ENCODE data around the gene FANCC. TPM values are rescaled to one million over a fixed set of nuclear protein-coding genes. Genes with fewer than 3 reads are reported as not detected.

FANCC gene
- total and polyA plus RNA-seq, 4 donors, result 8.3 to 32.4 (median 11.5) TPM

GRCh38 chr9:95182854-95183563, 134.5 kb downstream of the FANCC start (continued):
- TF ChIP-seq, protein P1, sequence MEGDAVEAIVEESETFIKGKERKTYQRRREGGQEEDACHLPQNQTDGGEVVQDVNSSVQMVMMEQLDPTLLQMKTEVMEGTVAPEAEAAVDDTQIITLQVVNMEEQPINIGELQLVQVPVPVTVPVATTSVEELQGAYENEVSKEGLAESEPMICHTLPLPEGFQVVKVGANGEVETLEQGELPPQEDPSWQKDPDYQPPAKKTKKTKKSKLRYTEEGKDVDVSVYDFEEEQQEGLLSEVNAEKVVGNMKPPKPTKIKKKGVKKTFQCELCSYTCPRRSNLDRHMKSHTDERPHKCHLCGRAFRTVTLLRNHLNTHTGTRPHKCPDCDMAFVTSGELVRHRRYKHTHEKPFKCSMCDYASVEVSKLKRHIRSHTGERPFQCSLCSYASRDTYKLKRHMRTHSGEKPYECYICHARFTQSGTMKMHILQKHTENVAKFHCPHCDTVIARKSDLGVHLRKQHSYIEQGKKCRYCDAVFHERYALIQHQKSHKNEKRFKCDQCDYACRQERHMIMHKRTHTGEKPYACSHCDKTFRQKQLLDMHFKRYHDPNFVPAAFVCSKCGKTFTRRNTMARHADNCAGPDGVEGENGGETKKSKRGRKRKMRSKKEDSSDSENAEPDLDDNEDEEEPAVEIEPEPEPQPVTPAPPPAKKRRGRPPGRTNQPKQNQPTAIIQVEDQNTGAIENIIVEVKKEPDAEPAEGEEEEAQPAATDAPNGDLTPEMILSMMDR (IDR thresholded peaks at IDR 0.05; ENCODE audit: low read depth, low read length, missing input control), result no peak
- TF ChIP-seq, protein P2, sequence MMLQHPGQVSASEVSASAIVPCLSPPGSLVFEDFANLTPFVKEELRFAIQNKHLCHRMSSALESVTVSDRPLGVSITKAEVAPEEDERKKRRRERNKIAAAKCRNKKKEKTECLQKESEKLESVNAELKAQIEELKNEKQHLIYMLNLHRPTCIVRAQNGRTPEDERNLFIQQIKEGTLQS (IDR thresholded peaks at IDR 0.05), result no peak
- TF ChIP-seq MAX (IDR thresholded peaks at IDR 0.05) (no peak), GABPA (IDR thresholded peaks at IDR 0.05 in 1 of 2, conservative IDR thresholded peaks at IDR 0.05 in 1 of 2) (no peak)

- no peaks in the 10 kb centered on the region for H3K27me3 ChIP-seq (ENCODE audit: control insufficient read depth in 4 of 4, insufficient read depth in 4 of 4, low read length in 3 of 4)
- 90% methylated on average over 4 of the region's 4 CpGs for WGBS
- no peak overlapping the region for H3K27ac ChIP-seq (ENCODE audit: low read depth in 1 of 2, low read length in 2 of 2)
- no peak overlapping the region for H3K9ac ChIP-seq (ENCODE audit: low read depth in 1 of 2, low read length in 2 of 2)
- H3K36me3 ChIP-seq (ENCODE audit: control insufficient read depth in 4 of 4, insufficient read depth in 3 of 4, low read depth in 1 of 4, low read length in 3 of 4), result peaks cover 0 to 1% (median 0%) of the 10 kb centered on the region in 4 donors
- H3K4me1 ChIP-seq (ENCODE audit: control insufficient read depth in 4 of 4, insufficient read depth in 4 of 4, low read length in 3 of 4), result no peaks in the 10 kb centered on the region
- H3K9me3 ChIP-seq (ENCODE audit: control insufficient read depth in 4 of 4, low read length in 3 of 4), result no peaks in the 10 kb centered on the region
- TF ChIP-seq HNF4G (IDR thresholded peaks at IDR 0.05) (no peak), SP1 (IDR thresholded peaks at IDR 0.05) (no peak), JUND (IDR thresholded peaks at IDR 0.05) (no peak), NR2F2 (IDR thresholded peaks at IDR 0.05) (no peak), GABPA (IDR thresholded peaks at IDR 0.05 in 1 of 2, conservative IDR thresholded peaks at IDR 0.05 in 1 of 2) (no peak), RXRA (IDR thresholded peaks at IDR 0.05) (no peak), YY1 (IDR thresholded peaks at IDR 0.05) (no peak), ZBTB33 (IDR thresholded peaks at IDR 0.05) (no peak), REST (IDR thresholded peaks at IDR 0.05) (no peak), EGR1 (IDR thresholded peaks at IDR 0.05; ENCODE audit: low read depth in 2 of 2) (no peak), FOXA2 (IDR thresholded peaks at IDR 0.05) (no peak), FOXA1 (IDR thresholded peaks at IDR 0.05) (no peak), MAX (IDR thresholded peaks at IDR 0.05) (no peak), HNF4A (conservative IDR thresholded peaks at IDR 0.05) (no peak), TAF1 (conservative IDR thresholded peaks at IDR 0.05) (no peak), RAD21 (IDR thresholded peaks at IDR 0.05) (no peak)
- TF ChIP-seq, protein P1 (IDR thresholded peaks at IDR 0.05; ENCODE audit: low read depth, low read length, missing input control), result no peak
- TF ChIP-seq, protein P2 (IDR thresholded peaks at IDR 0.05), result no peak
- H3K4me3 ChIP-seq (ENCODE audit: low read depth in 1 of 3, low read length in 3 of 3), result no peak overlapping the region
- no peak for DNase-seq (ENCODE audit: low spot score)
These were observed 135.7 kb downstream of the FANCC start for GRCh38 chr9:95181835-95182234.

Data from liver (tissue), 9 donors.